Measurements from ENCODE around the gene PGRMC2.
"Not testable (repeated sequence)": the region's sequence is repeated elsewhere in the genome, so short reads cannot be mapped to it uniquely, and the experiment has no call there.

Gene PGRMC2

GRCh38 chr4:128265550-128265949, 22.1 kb downstream of the PGRMC2 start:
- DNase-seq = not testable (repeated sequence)

DNA sequence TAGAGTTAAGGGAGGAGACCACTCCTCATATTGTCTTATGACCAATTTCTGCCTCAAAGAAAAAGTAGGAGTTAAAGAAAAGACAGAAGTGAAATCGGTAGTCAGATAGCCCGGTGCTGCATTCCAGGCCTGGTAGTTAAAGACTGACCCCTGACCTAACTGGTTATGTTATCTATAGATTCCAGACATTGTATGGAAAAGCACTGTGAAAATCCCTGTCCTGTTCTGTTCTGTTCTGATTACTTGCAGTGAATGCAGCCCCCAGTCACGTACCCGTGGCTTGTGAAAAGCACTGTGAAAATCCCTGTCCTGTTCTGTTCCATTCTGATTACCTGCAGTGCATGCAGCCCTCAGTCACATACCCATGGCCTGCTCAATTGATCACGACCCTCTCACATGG, 27.7 kb downstream of the PGRMC2 start:
- not testable (repeated sequence) for DNase-seq

DNA sequence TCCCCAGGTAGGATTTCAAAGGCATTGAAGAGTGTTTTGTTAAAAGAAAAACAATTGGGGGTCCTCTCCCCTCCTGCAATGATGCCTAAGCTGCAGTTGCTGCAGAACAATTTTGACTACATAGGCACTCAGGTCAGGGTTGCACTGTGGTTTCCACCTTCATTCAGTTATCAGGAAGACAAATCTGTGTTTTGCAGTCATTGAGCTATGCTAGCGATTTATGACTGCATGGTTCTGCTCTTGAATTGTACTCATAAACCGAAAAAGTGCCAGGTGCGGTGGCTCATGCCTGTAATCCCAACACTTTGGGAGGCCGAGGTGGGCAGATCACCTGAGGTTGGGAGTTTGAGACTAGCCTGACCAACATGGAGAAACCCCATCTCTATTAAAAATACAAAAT, 29.4 kb downstream of the PGRMC2 start:
- not testable (repeated sequence) for DNase-seq

- no peak for DNase-seq
These were observed 31.1 kb downstream of the PGRMC2 start for GRCh38 chr4:128256539-128256938.

- DNase-seq = no peak
These were observed 31.7 kb downstream of the PGRMC2 start for GRCh38 chr4:128255906-128256305.

DNA sequence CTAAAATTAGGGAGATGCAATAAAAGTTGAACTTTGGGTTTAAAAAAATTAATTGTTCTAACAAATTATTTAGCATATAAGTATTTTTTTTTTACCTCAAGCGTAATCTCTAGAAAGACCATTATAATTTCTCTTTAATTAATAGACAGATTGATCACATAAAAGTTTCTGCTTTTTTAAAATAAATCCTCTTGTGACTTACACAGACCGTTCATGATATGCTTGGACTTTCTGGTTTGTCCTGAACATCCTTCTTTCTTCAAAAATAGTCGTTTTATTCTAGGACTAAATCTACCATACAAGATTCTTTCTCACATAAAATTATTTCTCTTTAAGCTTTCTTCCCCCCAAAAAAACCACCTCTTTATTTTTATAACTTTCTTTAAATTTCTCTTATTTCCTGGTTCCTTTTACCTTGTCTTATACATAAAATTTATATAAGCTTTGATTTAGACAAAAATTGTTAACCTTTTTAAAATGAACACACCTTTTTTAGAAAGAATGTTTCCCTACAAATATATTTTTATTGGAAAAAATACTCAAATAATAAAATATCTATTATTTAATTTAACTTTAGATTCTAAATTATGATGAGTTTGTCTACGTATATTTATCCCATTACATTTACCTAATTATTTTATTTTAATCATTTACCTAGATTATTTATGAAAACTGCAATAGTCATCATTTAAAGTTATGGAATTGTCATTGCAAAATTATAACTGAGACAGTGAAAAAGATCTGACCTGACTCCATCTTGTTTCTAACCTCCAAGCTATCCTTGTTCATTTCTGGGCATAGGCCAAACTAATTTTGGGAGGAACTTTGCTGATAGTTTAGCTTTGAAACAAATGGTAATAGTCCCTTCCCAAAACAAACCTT, 37.6 kb downstream of the PGRMC2 start:
- no peak for DNase-seq

DNA sequence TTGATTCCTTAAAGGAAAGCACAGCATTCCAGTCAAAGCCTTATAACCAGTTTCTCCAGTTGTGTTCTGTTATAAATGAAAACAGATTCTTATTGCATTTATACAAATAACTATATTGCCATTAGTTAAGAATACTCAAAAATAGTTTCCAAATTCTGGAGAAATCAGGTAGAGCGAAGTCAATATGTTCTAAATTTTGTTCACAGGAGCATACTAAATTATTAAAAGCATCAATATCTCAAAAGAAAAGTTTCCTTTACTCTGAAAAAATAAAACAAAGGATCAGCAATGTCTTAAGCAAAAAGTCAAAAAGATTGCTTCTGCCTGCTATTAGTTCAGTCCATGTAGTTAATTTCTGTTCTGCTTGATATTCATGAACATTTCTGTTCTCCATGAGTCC, 39.7 kb downstream of the PGRMC2 start:
- DNase-seq = no peak

DNA sequence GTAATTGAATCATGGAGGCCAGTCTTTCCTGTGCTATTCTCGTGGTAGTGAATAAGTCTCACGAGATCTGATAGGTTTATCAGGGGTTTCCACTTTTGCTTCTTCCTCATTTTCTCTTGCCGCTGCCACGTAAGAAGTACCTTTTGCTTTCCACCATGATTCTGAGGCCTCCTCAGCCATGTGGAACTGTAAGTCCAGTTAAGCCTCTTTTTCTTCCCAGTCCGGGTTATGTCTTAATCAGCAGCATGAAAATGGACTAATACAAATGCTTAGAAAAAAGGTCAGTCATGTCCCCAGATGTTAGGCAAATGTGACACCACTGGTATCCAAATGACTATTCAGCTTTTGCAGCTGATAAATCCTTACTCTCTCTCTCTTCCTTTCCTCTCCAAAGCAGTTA, 42.2 kb downstream of the PGRMC2 start:
- DNase-seq = not testable (repeated sequence)

DNA sequence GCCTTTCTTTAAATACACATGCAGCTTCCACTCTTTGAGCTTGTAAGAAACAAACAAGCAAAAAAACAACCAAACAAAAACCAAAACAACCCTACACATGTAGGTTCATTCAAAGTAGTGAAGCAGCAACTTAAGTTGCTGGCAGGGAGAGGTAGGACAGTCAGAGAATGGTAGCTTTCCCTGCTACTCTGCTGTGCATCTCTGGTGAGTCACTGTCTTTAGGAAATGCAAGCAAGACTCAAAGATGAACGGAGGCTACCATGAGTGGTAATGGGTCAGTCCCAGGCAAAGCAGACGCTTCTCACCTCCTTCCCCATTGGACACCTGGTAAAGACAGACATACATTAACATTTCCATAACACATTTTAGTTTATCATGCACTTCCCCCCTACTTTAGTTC, 43.2 kb downstream of the PGRMC2 start:
- no peak for DNase-seq

DNA sequence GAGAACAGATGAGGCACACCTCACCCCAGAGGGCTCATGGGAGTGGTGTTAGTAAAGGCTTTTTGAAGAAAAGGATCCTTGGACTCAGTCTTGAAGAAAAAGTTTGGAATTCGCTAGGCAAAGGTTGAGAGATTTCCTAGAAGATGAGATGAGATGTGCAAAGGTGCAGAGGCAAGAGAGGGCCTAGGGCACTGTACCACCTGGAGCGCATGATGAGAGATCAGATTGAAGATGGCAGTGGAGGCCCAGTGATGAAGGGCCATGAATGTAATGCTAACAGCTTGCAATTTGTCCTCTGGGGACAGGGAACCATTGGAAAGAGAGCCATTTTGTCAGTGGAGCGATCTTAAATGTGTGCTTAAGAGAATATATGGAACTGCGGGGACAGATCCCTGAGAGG, 45.0 kb downstream of the PGRMC2 start:
- DNase-seq = no peak

GRCh38 chr4:128241981-128242380, 45.6 kb downstream of the PGRMC2 start:
- no peak for DNase-seq

DNA sequence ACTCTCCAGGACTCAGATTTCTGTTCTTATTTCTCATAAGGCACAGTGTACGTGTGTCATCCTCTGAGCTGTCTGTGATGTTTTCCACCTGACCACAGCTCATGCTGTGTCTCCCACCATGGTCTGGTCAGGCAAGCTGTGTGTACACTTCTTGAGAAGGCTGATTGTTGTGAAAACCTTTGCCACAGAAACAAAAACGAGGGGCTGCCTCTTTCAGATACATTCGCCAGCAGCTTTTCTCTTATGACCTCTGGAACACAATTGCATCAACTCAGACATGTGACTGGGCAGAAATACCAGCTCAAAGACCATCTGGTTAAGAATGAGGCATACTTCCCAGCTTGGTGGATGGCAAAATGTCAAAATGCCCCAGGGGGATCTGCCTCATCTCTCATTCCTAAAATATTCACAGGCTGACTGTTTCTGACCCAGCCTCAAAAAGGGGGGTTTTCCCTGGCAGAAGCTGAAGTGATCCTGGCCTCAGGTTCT, 46.1 kb downstream of the PGRMC2 start:
- DNase-seq = no peak

DNA sequence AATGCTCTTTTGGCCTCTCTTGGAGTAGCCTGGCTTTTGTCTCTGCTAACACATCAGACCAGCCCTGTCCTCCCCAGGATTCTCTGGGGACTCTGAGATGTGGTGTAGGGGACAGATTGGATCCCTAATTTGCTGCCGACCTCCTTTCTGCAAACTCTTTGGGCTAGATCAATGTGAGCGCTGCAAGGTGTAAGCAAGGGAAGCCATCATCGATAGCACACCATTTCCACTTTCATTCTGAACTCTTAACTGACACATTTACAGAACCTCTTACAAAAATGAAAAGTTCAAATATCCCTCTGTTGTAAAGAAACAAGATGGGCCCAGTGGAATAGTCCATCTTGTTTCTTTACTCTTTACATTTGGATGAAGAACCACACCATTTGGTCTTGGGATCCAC, 46.6 kb downstream of the PGRMC2 start:
- no peak for DNase-seq

GRCh38 chr4:128234836-128235235, 52.8 kb downstream of the PGRMC2 start:
- DNase-seq = no peak

GRCh38 chr4:128232719-128233118, 54.9 kb downstream of the PGRMC2 start:
- no peak for DNase-seq

- no peak for DNase-seq
These were observed 58.5 kb downstream of the PGRMC2 start for GRCh38 chr4:128228845-128229795.

DNA sequence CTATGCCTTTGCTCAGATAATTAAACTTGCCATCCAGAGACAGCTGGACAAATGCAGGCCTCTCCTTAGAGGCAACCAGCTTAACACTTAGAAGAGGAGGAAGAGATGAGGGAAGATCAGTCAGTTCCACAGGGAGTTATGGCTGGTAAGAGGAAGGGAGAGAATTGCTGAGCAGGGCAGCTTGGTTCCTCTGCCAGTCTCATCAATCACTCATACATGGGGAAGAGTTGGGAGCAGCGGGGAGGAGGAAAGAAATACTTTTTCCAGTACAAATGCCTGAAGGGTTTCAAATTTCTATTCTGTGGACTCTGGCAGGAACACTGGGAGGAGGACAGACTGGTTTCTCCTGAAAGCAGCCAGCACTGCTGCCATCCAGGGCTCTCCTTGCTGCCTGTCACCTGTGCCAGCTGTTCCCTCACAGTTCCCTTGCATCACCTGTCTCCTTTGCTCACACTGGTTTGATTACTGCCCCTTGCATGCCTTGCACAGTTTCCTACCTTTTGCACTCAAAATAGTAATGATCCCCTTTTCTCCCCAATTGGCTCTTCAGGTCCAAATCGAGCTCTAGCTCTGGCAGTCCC, 59.5 kb downstream of the PGRMC2 start:
- DNase-seq = no peak

DNA sequence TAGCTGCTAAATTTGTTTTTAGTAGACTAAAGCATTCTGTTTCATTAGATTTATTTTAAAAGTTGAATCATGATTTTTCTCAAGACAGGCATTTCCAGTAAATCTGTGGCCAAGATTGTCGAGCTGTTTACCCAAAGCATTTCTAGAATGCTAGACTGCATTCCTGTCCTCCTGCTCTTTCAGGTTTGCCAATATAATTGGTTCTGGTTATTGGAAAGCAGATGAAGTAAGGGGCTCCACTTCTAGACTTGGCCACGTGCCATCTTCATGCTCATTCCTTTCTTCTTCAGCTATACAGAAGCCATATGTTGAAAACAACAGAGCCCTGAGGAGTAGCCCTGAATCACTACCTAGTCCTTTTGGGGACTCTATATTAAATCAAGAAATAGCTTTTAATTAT, 62.5 kb downstream of the PGRMC2 start:
- DNase-seq = no peak

DNA sequence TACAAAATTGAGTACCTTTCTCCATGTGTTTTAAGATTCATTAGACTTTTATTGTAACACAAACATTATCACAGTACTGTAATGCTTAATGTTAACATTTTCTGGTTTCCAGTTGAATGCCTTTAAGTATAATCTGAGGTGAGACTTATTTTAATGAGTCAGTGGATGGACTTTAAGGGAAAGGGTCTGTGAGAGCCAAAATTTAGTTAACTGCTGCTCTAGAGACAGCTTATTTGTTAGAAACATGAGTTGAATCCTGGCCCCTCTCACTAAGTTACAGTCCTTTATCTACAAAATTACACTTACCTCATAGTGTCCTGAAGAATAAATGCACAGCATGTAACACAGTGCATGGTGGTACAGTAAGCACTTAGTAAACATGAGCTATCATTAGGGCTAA, 66.0 kb downstream of the PGRMC2 start:
- DNase-seq = no peak

GRCh38 chr4:128220286-128221235, 67.1 kb downstream of the PGRMC2 start:
- DNase-seq = no peak
